ENCODE data around the gene PFKP.
"Not testable (repeated sequence)": the region's sequence is repeated elsewhere in the genome, so short reads cannot be mapped to it uniquely, and the experiment has no call there.

Gene PFKP

DNA sequence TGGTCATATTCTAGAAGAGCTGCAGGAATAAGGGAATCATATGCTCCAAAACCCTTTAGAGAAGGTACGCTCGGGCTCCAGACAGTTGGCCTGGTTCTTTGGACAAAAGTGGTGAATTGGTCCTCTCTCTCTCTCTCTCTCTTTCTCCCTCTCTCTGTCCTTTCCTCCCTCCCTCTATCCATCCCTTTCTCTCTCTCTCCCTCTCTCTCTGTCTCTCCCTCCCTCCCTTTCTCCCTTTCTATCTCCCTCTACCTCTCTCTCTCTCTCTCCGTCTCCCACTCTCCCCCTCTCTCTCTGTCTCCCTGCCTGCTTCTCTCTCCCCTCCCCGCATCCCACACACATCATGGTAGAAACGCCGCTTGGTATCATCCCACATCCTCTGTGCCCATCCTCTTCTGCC is 19.8 kb upstream of the PFKP start:
- no peak for DNase-seq (ENCODE audit: low spot score)

DNA sequence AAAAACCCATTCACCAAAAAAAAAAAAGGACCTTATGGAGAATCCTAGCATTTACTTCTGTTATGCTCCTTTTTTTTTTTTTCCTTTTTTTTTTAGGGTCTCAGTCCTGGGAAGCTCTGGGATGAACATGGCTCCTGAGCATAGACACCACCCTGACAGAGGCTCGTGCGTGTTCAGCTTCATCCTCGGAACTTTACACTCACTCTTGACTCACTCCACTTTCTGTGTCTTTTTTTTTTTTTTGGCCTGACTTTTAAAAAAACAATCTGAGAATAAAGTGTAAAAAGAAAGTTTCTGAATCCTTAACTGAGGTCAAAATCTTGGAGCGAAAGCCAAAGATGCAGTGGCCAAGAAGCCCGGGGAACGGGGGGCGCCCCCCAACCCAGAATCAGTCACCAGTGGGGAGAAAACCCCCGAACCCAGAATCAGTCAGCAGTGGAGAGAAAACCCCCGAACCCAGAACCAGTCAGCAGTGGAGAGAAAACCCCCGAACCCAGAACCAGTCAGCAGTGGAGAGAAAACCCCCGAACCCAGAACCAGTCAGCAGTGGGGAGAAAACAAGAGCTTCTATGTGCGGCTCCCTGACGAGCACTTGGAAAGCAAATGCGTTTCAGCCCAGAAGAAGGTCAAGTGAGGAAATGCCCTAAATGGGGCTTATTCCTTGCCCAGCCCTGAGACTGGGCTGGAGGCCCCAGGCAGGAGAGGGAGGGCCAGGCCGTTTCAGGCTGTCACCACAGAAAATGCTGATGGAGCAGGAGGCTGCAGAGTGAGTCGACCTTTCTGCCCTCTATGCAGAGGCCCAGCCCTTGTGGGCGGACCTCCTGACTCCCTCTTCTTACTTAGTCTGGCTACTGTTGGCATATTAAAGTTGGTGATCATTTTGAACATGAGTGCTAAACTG is 19.0 kb upstream of the PFKP start:
- DNase-seq (ENCODE audit: low spot score): no peak

DNA sequence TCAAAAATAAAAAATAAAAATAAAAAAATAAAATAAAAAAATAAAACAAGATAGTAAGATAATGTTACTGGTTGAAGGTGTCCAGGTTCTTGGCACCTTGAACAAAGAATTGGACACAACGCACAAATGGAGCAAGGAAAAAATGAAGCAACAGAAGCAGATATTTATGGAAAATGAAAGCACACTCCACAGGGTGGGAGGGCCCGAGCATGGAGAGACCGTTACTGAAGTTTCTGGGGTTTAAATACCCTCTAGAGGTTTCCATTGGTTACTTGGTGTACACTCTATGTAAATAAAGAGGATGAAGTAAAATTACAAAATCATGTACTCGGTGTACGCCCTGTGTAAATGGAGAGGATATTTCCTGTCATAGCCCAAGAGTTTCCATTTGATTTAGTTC is 15.7 kb upstream of the PFKP start:
- no peak for DNase-seq (ENCODE audit: low spot score)

DNA sequence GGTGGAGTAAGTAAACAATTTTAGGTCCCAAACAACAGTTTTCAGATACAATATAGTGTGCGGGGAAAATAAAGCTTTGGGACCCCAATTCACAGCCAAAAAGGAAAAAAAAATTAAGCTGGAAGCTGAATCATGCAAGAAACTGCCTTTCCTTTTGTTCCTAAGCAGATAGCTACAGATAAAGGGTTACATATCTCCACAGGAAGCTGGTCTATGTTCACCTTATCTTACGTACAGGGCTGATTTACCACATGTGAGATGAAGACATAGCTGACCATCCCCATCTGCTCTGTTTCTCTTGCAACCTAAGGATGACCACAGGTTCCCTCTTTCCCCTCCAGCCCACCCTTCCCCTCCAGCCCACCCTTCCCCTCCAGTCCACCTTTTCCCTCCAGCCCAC is 14.2 kb upstream of the PFKP start:
- DNase-seq (ENCODE audit: low spot score): no peak

DNA sequence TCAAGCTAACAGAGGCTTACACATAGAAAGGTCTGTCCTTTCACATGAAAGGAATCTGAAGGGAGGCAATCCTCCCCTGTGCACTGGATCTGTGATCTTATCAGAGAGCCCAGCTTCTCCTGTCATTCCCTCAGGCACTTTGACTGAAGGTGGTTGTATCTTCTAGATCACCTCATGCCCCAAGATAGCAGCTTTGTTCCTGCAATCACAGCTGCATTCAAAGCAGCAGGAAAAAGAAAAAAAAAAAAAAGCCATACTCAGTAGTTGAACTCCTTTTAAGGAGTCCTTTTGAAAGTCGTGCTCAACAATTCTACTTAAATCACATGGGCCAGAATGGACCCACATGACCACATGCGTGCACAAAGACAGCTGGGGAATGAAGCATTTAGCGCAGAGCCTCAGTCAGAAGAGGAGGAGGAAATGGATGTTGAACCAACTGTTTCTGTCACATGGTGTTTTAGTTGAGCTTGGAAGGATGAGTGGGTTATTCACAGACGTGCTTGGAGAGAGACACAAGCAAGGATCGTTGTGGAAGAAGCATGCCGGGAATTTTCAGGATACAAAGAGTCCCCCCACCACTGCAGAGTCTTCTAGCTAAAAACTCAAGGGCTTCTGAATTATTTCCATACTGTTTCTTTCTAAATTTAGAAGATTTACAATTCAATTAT is 13.0 kb upstream of the PFKP start:
- DNase-seq (ENCODE audit: low spot score): no peak

DNA sequence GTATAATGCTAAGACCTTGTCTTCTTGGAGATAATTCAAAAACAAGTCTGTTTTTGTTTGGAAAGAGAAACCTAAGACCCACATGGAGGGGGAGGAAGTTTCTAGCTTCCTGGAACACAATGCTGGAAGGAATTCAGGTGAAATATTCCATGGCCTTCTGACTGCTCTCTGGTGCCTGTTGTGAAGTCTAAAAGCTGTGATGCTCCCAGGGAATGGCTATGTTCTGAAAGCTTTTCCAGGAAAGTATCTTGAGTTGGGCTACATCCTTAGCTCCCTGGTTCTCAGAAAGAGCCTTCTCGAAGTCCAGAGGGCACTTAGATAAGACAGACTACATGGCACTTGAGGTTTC is 12.5 kb upstream of the PFKP start:
- no peak for DNase-seq (ENCODE audit: low spot score)

DNA sequence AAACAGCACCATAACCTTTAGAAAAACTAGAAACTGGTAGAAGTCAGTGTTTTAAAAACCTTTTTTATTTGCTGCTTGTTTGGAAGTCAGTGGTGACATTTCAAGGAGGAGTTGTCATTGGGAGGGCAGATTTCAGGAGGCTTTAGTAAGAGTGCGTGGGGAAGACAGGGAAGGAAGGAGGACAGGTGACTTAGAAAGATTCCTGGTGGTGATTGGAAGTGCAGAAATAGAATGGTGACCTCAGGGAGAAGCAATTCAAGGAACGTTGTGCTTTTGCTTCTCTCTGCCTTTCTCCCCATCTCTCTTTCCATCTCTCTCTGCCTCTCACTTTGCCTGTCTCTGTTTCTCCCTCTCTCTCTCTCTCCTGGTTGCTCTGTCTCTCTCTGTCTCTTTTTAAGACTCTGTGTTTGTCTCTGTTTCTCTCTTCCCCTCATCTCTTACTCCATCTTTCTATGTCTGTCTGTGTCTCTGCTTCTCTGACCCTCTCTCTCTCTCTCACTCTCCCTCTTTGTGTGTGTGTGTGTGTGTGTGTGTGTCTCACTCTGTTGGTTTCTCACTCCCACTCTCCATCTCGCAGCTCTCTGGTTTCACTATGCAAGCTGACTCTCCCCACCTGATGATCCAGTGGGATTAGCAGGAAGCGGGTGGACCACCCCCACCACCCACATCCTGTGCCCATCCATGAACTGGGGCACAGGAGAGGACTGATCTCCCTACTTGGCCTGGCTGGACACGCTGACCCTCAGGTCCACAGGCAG is 10.9 kb upstream of the PFKP start:
- no peak for DNase-seq (ENCODE audit: low spot score)

DNA sequence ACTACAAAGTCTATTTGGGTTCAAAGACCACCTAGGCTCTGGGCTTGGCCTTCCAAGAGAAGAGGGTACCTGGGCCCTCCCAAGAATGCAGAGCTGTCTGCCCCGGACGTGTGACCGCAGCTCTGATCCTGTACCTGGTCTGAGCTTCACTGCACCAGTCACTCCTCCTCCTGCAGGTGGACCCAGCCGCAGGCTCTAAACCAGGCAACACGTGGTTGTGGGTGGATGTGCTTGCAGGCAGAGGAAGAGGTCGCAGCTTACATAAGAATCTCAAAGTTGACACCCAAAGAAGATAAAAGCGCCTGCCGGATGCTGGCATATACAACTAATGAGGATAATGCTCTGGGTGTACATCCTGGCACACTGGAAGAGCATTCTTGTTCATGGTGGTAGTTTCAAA is 9.4 kb upstream of the PFKP start:
- no peak for DNase-seq (ENCODE audit: low spot score)

DNA sequence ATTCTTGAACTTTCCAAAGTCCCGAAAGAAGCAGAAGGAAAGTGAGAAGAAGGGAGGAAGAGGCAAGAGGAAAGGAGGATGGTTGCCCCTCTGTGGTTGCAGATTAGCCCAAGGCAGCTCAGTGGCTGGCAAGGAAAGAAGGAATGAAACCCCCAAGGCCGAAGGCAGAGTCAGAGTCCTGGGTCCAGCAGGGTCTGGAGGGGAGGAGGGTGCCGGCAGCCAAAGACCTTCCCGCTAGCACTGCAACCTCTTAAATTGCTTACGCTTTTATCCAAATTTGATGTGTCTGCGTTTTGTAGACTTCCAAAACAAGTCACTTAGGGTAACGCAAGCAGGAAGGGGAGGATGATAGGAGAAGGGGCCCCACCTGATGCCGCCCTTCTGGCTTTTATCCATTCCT is 7.4 kb upstream of the PFKP start:
- DNase-seq (ENCODE audit: low spot score): no peak

DNA sequence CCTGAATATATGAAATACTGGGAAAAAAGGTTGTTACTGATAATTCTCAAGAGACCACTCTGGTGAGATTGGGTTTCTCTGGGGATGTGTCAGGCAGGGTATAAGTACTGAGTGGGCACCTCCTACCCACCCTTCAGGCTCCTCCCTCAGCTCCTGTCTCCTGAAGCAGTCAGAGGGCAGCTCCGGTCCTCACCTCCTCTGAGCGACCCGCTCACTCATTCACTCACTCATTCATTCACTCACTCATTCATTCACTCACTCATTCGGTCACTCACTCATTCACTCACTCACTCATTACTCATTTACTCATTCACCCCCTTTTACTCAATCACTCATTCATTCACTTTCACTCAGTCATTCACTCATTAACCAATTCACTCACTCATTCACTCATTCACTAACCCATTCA is 6.9 kb upstream of the PFKP start:
- no peak for DNase-seq (ENCODE audit: low spot score)

DNA sequence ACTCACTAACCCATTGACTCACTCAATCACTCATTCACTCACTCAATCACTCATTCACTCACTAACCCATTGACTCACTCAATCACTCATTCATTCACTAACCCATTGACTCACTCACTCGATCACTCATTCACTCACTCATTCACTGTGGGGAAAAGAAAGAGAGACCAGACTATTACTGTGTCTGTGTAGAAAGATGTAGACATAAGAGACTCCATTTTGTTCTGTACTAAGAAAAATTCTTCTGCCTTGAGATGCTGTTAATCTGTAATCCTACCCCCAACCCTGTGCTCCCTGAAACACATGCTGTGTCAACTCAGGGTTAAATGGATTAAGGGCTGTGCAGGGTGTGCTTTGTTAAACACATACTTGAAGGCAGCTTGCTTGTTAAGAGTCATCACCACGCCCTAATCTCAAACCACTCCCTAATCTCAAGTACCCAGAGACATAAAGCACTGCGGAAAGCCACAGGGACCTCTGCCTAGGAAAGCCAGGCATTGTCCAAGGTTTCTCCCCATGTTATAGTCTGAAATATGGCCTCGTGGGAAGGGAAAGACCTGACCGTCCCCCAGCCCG is 5.9 kb upstream of the PFKP start:
- DNase-seq (ENCODE audit: low spot score): not testable (repeated sequence)

DNA sequence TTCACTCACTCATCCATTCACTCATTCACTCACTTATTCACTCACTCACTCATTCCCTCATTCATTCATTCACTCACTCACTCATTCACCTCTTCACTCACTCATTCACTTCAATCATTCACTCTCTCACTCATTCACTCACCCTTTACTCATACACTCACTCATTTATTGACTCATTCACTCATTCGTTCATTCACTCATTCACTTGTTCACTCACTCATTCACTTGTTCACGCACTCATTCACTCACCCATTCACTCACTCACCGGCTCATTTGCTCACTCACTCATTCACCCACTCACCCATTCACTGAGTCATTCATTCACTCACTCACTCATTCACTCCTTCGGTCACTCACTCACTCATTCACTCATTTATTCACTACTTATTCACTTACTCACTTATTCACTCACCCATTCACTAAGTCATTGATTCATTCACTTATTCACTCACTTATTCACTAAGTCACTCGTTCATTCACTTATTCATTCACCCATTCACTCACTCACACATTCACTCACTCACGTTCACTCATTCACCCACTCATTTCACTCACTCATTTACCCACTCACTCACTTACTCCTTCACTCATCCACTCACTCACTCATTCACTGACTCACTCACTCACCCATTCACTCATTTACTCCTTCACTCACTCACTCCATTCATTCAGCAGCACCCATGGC is 4.7 kb upstream of the PFKP start:
- DNase-seq (ENCODE audit: low spot score): no peak

DNA sequence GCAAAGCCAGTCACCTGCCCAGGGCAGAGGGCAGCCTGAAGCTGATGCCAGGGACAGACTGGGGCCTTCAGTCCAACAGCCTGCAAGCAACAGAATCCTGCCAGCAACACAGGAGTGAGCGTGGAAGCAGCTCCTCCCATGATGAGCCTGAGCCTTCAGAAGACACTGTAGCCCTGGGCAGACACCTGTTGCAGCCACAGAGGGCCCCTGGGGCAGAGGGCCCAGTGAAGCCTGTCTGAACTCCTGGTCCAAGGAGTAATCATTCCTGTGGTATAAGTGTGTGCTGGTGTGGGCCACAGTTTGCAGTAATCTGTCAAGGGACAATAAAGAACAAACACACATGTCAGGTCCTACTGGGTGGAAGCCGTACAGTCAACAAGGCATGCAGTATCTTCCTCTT is 2.9 kb upstream of the PFKP start:
- DNase-seq (ENCODE audit: low spot score): no peak

DNA sequence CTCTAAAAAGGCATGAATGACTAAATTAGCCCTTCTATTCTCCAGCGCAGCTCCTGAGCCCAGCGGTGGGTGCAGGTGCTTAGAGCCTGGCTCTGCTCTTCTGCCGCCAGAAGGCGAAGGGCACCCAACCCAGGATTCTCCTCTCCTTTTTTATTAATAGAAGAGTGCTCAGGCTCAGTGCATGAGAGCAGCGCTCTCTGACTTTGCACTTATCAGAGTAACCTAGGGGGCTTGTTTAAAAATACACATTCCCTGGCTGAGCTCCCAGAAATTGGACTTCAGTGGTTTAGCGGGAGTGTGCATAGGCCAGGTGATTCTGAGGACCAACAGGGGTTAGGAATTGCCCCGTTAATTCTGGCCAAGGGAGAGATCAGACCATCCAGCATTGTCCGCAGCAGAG is 1.7 kb upstream of the PFKP start:
- DNase-seq (ENCODE audit: low spot score): no peak

DNA sequence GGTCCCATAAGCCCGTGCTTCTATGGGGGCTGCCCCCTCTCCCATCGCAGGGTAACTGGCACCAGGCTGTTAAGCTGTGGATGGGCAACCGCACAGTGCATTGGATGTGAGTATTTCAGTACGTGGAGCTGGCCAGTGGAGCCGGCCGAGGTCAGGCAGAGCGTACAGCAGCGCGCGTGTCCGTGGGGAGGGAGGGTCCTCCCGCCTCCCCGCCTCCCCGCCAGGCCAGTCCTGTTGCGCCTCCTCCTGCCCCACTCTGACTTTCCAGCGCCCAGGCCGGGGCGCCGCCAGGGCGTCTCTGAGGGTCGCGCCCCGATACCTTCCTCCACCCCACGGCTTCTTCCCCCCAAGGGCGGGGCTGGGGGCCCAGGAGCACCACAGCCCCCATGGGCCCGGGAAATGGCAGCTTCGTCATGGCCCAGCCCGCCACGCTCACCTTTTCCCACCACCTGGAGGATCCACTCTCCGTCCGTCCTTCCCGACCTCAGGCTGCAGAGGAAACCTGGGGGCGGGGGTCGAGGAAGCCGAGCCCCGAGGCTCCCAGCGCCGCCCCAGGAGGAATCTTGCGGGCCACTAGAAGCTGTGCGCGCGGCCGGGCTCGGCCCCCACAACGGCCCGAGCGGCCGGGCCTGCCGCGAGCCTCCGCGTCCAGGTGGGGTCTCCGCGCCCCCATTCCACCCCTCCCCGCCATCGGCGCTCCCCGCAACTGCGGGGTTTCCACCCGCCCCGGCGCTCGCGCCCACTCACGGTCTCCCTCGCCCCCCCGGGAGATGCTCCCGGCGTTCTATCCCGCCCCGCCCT is 831 bp upstream of the PFKP start:
- DNase-seq (ENCODE audit: low spot score): no peak

DNA sequence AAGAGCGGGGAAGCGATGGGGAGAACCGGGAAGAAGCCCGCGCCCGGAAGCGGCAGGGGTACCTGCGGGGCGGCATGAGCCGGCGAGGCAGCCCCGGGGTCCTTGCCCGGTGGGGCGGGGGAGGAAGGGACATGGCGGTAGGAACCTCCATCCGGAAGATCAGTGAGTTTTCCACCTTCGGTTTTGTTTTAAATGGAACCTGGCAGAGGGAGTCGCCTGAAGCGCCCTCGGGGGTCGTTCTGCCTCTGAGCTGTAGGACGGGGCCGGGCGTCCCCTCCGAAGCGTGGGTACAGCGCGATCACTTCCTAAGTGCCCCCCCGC is 471 bp downstream of the PFKP start:
- DNase-seq (ENCODE audit: low spot score): no peak

DNA sequence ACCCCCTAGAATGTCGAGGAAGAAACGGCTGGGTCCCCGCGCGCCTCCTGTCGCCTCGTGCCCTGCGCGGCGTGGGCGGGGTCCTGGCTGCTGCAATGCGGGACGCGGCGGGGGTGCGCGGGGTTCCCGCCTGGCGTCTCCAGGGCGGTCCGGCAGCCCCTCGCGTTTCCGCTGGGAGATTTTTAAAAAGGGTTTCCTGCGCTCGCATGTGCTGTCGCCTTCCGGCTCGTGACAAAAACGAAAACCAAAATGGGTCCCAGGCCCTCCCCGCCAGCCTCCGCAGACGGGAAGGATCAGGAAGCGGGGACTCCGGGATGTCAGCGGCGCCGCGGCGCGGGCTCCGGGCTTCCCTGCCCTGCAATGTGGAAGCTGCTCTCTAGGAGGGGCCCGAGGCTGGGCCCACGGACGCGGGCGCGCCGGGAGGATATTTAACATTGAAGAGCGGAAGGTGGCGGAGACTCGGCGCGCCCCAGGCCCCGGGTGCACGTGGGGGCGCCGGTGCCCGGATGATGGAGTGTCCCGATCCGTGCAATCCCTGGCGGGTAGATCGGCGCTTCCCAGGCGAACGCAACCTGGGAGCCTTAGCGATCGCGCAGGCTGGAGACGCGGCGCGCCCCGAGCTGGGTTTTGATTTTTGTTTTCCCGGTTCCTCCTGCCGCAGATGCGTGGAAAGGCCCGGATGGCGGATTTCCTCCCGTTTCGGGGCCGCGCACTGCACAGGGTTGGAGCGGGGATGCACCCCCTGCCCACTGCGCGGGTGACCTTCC is 1.0 kb downstream of the PFKP start:
- peak; percentile 66 for DNase-seq (ENCODE audit: low spot score)

DNA sequence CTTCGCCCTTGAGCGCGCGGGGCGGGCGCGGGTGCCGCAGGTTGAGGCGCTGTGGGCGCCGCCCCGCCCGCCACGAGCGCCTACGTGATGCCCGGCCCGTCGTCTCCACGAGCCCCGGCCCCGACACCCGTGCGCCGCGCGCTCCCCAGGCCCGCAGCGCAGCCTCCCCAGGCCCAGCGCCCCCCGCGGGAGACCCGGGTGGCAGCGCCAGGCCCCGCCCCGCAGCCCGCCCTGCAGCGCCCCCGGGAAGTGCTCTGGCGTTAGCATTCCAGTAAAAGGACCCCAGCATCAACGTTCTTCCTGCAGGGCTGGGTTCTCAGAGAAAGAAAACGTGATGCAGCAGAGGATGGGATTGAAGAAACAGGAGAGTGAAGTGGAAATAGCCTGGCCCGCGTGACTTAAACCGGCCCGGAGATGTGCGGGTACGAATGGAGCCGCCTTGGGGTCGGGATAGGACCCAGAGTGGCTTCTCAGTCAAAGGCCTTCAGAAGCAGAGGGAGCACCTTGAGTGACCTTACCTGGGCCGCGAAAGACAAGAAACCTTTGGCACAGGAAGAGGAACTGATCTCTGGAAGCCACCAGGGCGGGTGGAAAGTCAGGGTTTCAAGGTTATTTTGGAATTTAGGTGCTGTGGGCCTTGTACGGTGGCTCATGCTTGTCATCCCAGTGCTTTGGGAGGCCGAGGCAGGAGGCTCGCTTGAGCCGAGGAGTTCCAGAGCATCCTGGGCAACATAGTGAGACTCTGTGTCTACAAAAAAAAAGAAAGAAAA is 1.8 kb downstream of the PFKP start:
- DNase-seq (ENCODE audit: low spot score): peak; percentile 50

DNA sequence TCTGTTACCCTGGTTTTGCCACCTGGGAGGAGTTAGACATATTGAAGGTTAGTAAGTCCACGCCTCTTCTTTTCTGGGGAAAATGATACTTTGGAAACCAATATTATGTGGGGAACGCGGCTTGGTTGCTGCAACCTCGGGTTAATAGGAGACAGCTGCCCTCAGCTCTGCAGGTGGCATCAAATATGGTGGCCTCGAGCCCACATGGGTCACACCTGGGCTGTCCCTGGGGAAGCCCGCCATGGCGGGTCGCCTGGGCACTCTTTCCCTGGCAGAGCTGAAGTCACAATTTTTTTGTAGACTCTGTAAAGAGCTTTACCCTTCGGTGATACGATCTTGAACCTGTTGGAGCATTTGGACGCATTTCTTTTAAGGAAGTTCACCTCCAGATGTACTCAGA is 2.5 kb downstream of the PFKP start:
- DNase-seq (ENCODE audit: low spot score): no peak

Data from RKO (cell line).